Tibial artery (tissue), 4 donors: ENCODE results near the gene DLG5.

ENCODE experiments used
- DNase-seq, 2 donors: peaks; one replicate each; pipeline ENCODE4 v3.0.0-alpha.2; 2019
- H3K27ac ChIP-seq, 2 donors: fragments of 200-600 bp; sonication (generic) in 1 of 2; 1 replicate in 1 of 2; 2 replicates in 1 of 2; pipeline ENCODE4 v1.5.1; 2018 to 2019; ENCODE audit warnings: mild to moderate bottlenecking in 1 of 2
- H3K27me3 ChIP-seq, 2 donors: fragments of 200-600 bp; sonication (generic) in 1 of 2; one replicate each; pipeline versions ENCODE4 v1.5.1 to v1.6.0; 2016 to 2019
- H3K36me3 ChIP-seq, 3 donors: fragments of 200-600 bp; sonication (generic) in 2 of 3; one replicate each; pipeline ENCODE4 v1.5.1; 2016 to 2019; ENCODE audit warnings: mild to moderate bottlenecking in 2 of 3
- H3K4me1 ChIP-seq, 4 donors: fragments of 200-600 bp; sonication (generic) in 2 of 4; 1 replicate in 3 of 4; 2 replicates in 1 of 4; pipeline ENCODE4 v1.5.1; 2016 to 2019
- H3K4me3 ChIP-seq, 2 donors: fragments of 200-600 bp; sonication (generic) in 1 of 2; 1 replicate in 1 of 2; 2 replicates in 1 of 2; pipeline ENCODE4 v1.5.1; 2018 to 2019; ENCODE audit warnings: mild to moderate bottlenecking in 2 of 2
- H3K9me3 ChIP-seq, 3 donors: fragments of 200-600 bp; sonication (generic) in 1 of 3; one replicate each; pipeline ENCODE4 v1.5.1; 2016 to 2019
- CTCF ChIP-seq, 2 experiments: fragments of 200-600 bp in 1 of 2; fragments of 450-650 bp in 1 of 2; IDR thresholded peaks; one replicate each; pipeline ENCODE4 v1.5.1; 2017 to 2019; ENCODE audit warnings: antibody characterized with exemption in 2 of 2, mild to moderate bottlenecking in 1 of 2, moderate library complexity in 1 of 2
- intact Hi-C: fragments of 100-400 bp; cut with DNase I; formaldehyde crosslinking; loops from one replicate; pipeline ENCODE4 v1.15.0; 2023; ENCODE audit warnings: low total_unique reads

DLG5 gene

GRCh38 chr10:77818378-77818777 lies 108.2 kb downstream of the DLG5 start:
- no peak overlapping the region for H3K27ac ChIP-seq
- H3K36me3 ChIP-seq: peaks cover 75 to 99% (median 87%) of the 10 kb centered on the region in 3 donors
- no peak for TF ChIP-seq CTCF (IDR thresholded peaks at IDR 0.05)
- no peaks in the 10 kb centered on the region for H3K27me3 ChIP-seq
- intact Hi-C loops: no loop called here
- H3K4me3 ChIP-seq: no peak overlapping the region
- H3K9me3 ChIP-seq: no peaks in the 10 kb centered on the region
- no peak for DNase-seq
- H3K4me1 ChIP-seq: no peaks in the 10 kb centered on the region

DNA sequence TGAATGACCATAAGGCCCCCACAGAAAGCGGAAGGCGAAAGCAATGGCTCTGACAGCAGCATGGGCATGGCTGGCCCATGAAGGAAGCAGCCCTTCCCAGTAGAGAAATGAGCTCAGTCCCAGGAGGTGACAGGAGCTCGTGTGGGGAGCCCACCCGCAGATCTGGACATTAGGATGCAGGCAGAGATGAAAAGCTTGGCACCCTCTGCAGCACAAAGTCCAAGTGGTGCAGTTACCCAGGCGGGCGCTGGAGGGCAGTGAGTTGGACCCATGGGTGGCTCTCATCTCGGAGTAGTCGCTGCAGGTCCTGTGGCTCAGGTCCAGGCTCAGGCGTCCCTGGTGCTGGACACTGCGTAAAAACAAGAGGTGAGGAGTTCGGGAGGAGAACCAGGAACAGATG lies 109.0 kb downstream of the DLG5 start:
- no peaks in the 10 kb centered on the region for H3K9me3 ChIP-seq
- no peak overlapping the region for H3K27ac ChIP-seq
- no peaks in the 10 kb centered on the region for H3K27me3 ChIP-seq
- no peaks in the 10 kb centered on the region for H3K4me1 ChIP-seq
- no peak for TF ChIP-seq CTCF (IDR thresholded peaks at IDR 0.05)
- intact Hi-C loops: no loop called here
- H3K4me3 ChIP-seq: no peak overlapping the region
- H3K36me3 ChIP-seq: peaks cover 80 to 99% (median 91%) of the 10 kb centered on the region in 3 donors
- no peak for DNase-seq

GRCh38 chr10:77816311-77816710 lies 110.2 kb downstream of the DLG5 start:
- no peaks in the 10 kb centered on the region for H3K27me3 ChIP-seq
- intact Hi-C loops: no loop called here
- H3K36me3 ChIP-seq: peaks cover 84 to 99% (median 91%) of the 10 kb centered on the region in 3 donors

GRCh38 chr10:77812741-77813140 lies 113.8 kb downstream of the DLG5 start:
- Histone ChIP-seq H3K4me1 (no peaks in the 10 kb centered on the region), H3K4me3 (no peak overlapping the region), H3K27me3 (no peaks in the 10 kb centered on the region), H3K27ac (no peak overlapping the region), H3K9me3 (no peaks in the 10 kb centered on the region), H3K36me3 (peaks cover 87 to 99% (median 92%) of the 10 kb centered on the region in 3 donors)
- intact Hi-C loops: no loop called here
- no peak for DNase-seq
- no peak for TF ChIP-seq CTCF (IDR thresholded peaks at IDR 0.05)

More at GRCh38 chr10:77816311-77816710, 110.2 kb downstream of the DLG5 start:
- H3K4me3 ChIP-seq: no peak overlapping the region
- H3K27ac ChIP-seq: no peak overlapping the region
- H3K4me1 ChIP-seq: no peaks in the 10 kb centered on the region
- no peak for TF ChIP-seq CTCF (IDR thresholded peaks at IDR 0.05)
- no peak for DNase-seq
- H3K9me3 ChIP-seq: no peaks in the 10 kb centered on the region

- peaks cover 87 to 99% (median 92%) of the 10 kb centered on the region in 3 donors for H3K36me3 ChIP-seq
- TF ChIP-seq CTCF (IDR thresholded peaks at IDR 0.05): no peak
- no peaks in the 10 kb centered on the region for H3K27me3 ChIP-seq
- DNase-seq: no peak
- H3K4me3 ChIP-seq: no peak overlapping the region
- intact Hi-C loops: no loop called here
- H3K4me1 ChIP-seq: no peaks in the 10 kb centered on the region
- no peaks in the 10 kb centered on the region for H3K9me3 ChIP-seq
- no peak overlapping the region for H3K27ac ChIP-seq
Observed at GRCh38 chr10:77811831-77812430, 114.6 kb downstream of the DLG5 start.
